ENCODE measurements around the gene ANKRD55. TPM values are rescaled to one million over a fixed set of nuclear protein-coding genes. Genes with fewer than 3 reads are reported as not detected.
A peak's percentile ranks its signal among the peaks of the same experiment; 100 is the strongest.
"Not testable (repeated sequence)": the region's sequence is repeated elsewhere in the genome, so short reads cannot be mapped to it uniquely, and the experiment has no call there.

ANKRD55 gene
- total RNA-seq, 5 donors from 2014 or later (not counting 1 experiment from before 2014, with no cell fraction given) = 2.8 to 19.9 (median 3.4) TPM

GRCh38 chr5:56268707-56269106 lies 35.6 kb upstream of the ANKRD55 start:
- H3K9me3 Mint-ChIP-seq; H3K4me3 Mint-ChIP-seq; H3K36me3 ChIP-seq (ENCODE audit: control insufficient read depth in 2 of 2, extremely low read depth in 1 of 2, insufficient read depth in 1 of 2, low read length in 1 of 2); H3K9me3 ChIP-seq; H3K36me3 Mint-ChIP-seq; H3K27me3 Mint-ChIP-seq; ATAC-seq (replicated peaks in 1 of 4); DNase-seq; H3K27ac ChIP-seq (ENCODE audit: low read length); H3K4me1 ChIP-seq (ENCODE audit: control insufficient read depth in 1 of 2, extremely low read depth in 1 of 2, insufficient read depth in 2 of 2, low read length in 2 of 2); H3K27me3 ChIP-seq (replicated peaks in 1 of 2; ENCODE audit: control insufficient read depth in 2 of 2, extremely low read depth in 1 of 2, insufficient read depth in 2 of 2, low read length in 1 of 2); H3K27ac Mint-ChIP-seq; H3K4me3 ChIP-seq (ENCODE audit: control insufficient read depth in 1 of 2, extremely low read depth in 1 of 2, low read length in 1 of 2): not testable (repeated sequence)
- peaks cover 18 to 21% (median 18%) of the 10 kb centered on the region in 3 donors for H3K4me1 Mint-ChIP-seq
- ChIA-PET CTCF (interaction anchor here (0.6 to 5.3 kb wide), 5 partner anchors 286 to 570 kb away, joined by 3 to 105 read pairs (median 5); no protein-coding TSS in a partner anchor), POLR2A (interaction anchor here in 1 of 2 donors (0.5 kb wide), 1 partner anchor 273 kb away, joined by 3 read pairs; no protein-coding TSS in a partner anchor)
- no CpG with 5 or more reads among the region's 3 CpGs for WGBS (ENCODE audit: insufficient coverage)

DNA sequence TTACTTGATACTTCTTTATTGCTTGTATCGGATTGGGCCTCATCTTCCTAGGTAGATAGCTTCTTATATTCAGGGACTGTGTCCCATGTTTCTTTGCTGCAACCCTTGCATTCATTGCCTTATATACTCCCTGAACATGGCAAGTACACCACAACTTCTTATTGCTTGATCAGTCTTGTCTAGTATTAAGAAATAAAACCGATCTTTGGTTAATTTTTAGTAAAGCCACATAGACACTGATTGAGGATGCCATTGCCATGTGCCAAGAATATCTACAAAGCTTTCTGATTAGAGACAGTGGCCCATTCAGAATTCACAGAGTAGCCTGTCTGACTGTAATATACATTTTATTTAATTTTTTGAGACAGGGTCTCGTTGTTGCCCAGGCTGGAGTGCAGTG lies 34.7 kb upstream of the ANKRD55 start:
- 80% methylated on average over 1 of the region's 3 CpGs for WGBS (ENCODE audit: insufficient coverage)
- no peak for DNase-seq
- Histone ChIP-seq H3K27ac (ENCODE audit: low read length) (no peak overlapping the region), H3K4me3 (ENCODE audit: control insufficient read depth in 1 of 2, extremely low read depth in 1 of 2, low read length in 1 of 2) (no peak overlapping the region), H3K27me3 (replicated peaks in 1 of 2; ENCODE audit: control insufficient read depth in 2 of 2, extremely low read depth in 1 of 2, insufficient read depth in 2 of 2, low read length in 1 of 2) (peaks cover 0 to 3% of the 10 kb centered on the region in 2 experiments), H3K4me1 (ENCODE audit: control insufficient read depth in 1 of 2, extremely low read depth in 1 of 2, insufficient read depth in 2 of 2, low read length in 2 of 2) (peaks cover 4 to 7% of the 10 kb centered on the region in 2 experiments), H3K36me3 (ENCODE audit: control insufficient read depth in 2 of 2, extremely low read depth in 1 of 2, insufficient read depth in 1 of 2, low read length in 1 of 2) (no peaks in the 10 kb centered on the region), H3K9me3 (no peaks in the 10 kb centered on the region)
- no peak overlapping the region for H3K4me3 Mint-ChIP-seq
- H3K9me3 Mint-ChIP-seq = no peaks in the 10 kb centered on the region
- ChIA-PET CTCF (interaction anchor here (0.5 to 3.2 kb wide), 4 partner anchors 9 to 941 kb away, joined by 3 to 16 read pairs (median 4); no protein-coding TSS in a partner anchor), POLR2A (interaction anchor here (0.5 to 0.7 kb wide), 3 partner anchors 333 to 952 kb away, joined by 3 to 4 read pairs (median 3); no protein-coding TSS in a partner anchor)
- ATAC-seq (replicated peaks in 1 of 4) = no peak
- no peaks in the 10 kb centered on the region for H3K36me3 Mint-ChIP-seq
- no peak overlapping the region for H3K27ac Mint-ChIP-seq
- no peaks in the 10 kb centered on the region for H3K27me3 Mint-ChIP-seq
- peaks cover 18 to 21% (median 18%) of the 10 kb centered on the region in 3 donors for H3K4me1 Mint-ChIP-seq

DNA sequence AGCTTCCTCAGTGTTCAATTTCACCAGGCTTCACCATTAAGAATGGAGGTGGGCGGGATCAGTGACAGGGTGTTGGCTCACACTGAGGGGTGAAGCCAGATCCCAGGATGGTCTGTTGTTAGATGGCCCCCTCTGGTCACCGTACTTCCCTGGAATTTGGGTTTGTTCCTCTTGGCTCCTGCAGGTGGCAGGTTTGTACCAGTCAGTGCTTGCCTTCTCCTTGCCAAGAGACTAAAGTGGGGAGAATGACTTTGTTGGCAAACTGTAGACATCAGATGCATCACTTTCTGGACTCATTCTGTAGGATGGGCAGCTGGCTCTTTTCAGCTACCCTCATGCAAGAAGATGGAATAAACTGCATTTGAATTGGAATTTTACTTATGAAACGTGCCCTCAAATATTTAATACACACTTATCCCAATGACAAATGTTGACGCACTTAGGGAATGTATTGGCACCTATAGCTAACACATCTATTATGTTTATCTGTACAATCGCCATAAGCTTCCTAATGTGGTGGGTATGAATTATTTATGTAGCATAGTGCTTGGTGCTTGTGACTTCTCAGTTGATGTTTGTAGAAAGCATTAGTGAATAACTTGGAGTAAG lies 31.4 kb upstream of the ANKRD55 start:
- Histone ChIP-seq H3K27me3 (replicated peaks in 1 of 2; ENCODE audit: control insufficient read depth in 2 of 2, extremely low read depth in 1 of 2, insufficient read depth in 2 of 2, low read length in 1 of 2) (peaks cover 0 to 3% of the 10 kb centered on the region in 2 experiments), H3K36me3 (ENCODE audit: control insufficient read depth in 2 of 2, extremely low read depth in 1 of 2, insufficient read depth in 1 of 2, low read length in 1 of 2) (no peaks in the 10 kb centered on the region), H3K9me3 (no peaks in the 10 kb centered on the region), H3K4me1 (ENCODE audit: control insufficient read depth in 1 of 2, extremely low read depth in 1 of 2, insufficient read depth in 2 of 2, low read length in 2 of 2) (no peaks in the 10 kb centered on the region), H3K27ac (ENCODE audit: low read length) (no peak overlapping the region), H3K4me3 (ENCODE audit: control insufficient read depth in 1 of 2, extremely low read depth in 1 of 2, low read length in 1 of 2) (no peak overlapping the region)
- Mint-ChIP-seq H3K36me3 (no peaks in the 10 kb centered on the region), H3K4me3 (no peak overlapping the region), H3K9me3 (no peaks in the 10 kb centered on the region), H3K27me3 (no peaks in the 10 kb centered on the region), H3K4me1 (peaks cover 2 to 3% (median 2%) of the 10 kb centered on the region in 3 donors), H3K27ac (no peak overlapping the region)
- POLR2A ChIA-PET = no interaction called here
- CTCF ChIA-PET = interaction anchor here (0.5 to 4.2 kb wide), 5 partner anchors 564 to 926 kb away, joined by 3 to 20 read pairs (median 7); no protein-coding TSS in a partner anchor
- WGBS (ENCODE audit: insufficient coverage) = 80% methylated on average over 1 of the region's 5 CpGs
- DNase-seq (peak in 9 of 35 experiments; percentile 3 to 49 (median 7)), ATAC-seq (replicated peaks in 1 of 4) (peak in 1 of 4 experiments; percentile 27)

- CTCF ChIA-PET = interaction anchor here (1.0 to 4.2 kb wide), 2 partner anchors 327 to 576 kb away, joined by 3 to 20 read pairs; no protein-coding TSS in a partner anchor
- peaks cover 0 to 3% of the 10 kb centered on the region in 2 experiments for H3K27me3 ChIP-seq (replicated peaks in 1 of 2; ENCODE audit: control insufficient read depth in 2 of 2, extremely low read depth in 1 of 2, insufficient read depth in 2 of 2, low read length in 1 of 2)
Observed at GRCh38 chr5:56262279-56262678, 29.1 kb upstream of the ANKRD55 start.

DNA sequence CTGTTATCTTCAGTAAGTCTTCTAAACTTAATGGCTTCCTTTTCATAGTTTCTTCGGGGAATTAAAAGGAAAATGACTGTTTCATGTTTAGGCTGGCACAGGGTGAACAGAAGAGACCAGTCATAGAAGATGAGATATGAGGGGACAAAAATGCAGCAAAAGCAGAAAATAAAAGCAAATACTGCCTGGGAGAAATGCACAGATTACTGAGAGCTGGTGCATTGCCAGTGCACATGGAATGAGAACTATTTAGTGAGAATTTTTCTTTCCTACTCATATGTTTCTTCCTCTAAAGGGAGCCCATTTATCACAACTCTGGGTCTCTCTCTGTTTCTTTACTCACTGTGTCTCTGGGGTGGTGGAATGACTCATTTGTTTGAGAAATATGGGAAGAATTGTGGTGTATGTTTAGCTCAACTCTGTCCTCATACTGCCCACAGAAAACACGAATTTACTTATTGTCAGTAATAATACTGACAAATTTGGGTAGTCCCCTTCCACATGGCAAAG lies 25.9 kb upstream of the ANKRD55 start:
- Mint-ChIP-seq H3K9me3 (no peaks in the 10 kb centered on the region), H3K27ac (no peak overlapping the region), H3K4me3 (no peak overlapping the region), H3K4me1 (no peaks in the 10 kb centered on the region), H3K27me3 (peaks cover 0 to 2% of the 10 kb centered on the region in 2 donors), H3K36me3 (no peaks in the 10 kb centered on the region)
- H3K4me3 ChIP-seq (ENCODE audit: control insufficient read depth in 1 of 2, extremely low read depth in 1 of 2, low read length in 1 of 2) = no peak overlapping the region
- DNase-seq (no peak), ATAC-seq (replicated peaks in 1 of 4) (no peak)
- ChIA-PET POLR2A (interaction anchor here (0.6 kb wide), 2 partner anchors 12 to 625 kb away, joined by 3 to 4 read pairs; no protein-coding TSS in a partner anchor), CTCF (interaction anchor here in 1 of 2 donors (1.0 kb wide), 1 partner anchor 9 kb away, joined by 3 read pairs; no protein-coding TSS in a partner anchor)
- no peak overlapping the region for H3K27ac ChIP-seq (ENCODE audit: low read length)
- no peaks in the 10 kb centered on the region for H3K4me1 ChIP-seq (ENCODE audit: control insufficient read depth in 1 of 2, extremely low read depth in 1 of 2, insufficient read depth in 2 of 2, low read length in 2 of 2)
- H3K27me3 ChIP-seq (replicated peaks in 1 of 2; ENCODE audit: control insufficient read depth in 2 of 2, extremely low read depth in 1 of 2, insufficient read depth in 2 of 2, low read length in 1 of 2) = no peaks in the 10 kb centered on the region
- no peaks in the 10 kb centered on the region for H3K36me3 ChIP-seq (ENCODE audit: control insufficient read depth in 2 of 2, extremely low read depth in 1 of 2, insufficient read depth in 1 of 2, low read length in 1 of 2)
- H3K9me3 ChIP-seq = no peaks in the 10 kb centered on the region
- no CpG with 5 or more reads among the region's 2 CpGs for WGBS (ENCODE audit: insufficient coverage)

More at GRCh38 chr5:56262279-56262678, 29.1 kb upstream of the ANKRD55 start:
- H3K9me3 Mint-ChIP-seq = no peaks in the 10 kb centered on the region
- Histone ChIP-seq H3K4me3 (ENCODE audit: control insufficient read depth in 1 of 2, extremely low read depth in 1 of 2, low read length in 1 of 2) (no peak overlapping the region), H3K27ac (ENCODE audit: low read length) (no peak overlapping the region), H3K36me3 (ENCODE audit: control insufficient read depth in 2 of 2, extremely low read depth in 1 of 2, insufficient read depth in 1 of 2, low read length in 1 of 2) (no peaks in the 10 kb centered on the region), H3K4me1 (ENCODE audit: control insufficient read depth in 1 of 2, extremely low read depth in 1 of 2, insufficient read depth in 2 of 2, low read length in 2 of 2) (no peaks in the 10 kb centered on the region), H3K9me3 (no peaks in the 10 kb centered on the region)
- H3K4me3 Mint-ChIP-seq = no peak overlapping the region
- WGBS (ENCODE audit: insufficient coverage) = no CpG with 5 or more reads among the region's 3 CpGs
- ATAC-seq (replicated peaks in 1 of 4) = no peak
- H3K27me3 Mint-ChIP-seq = peaks cover 0 to under 1% of the 10 kb centered on the region in 2 donors
- H3K36me3 Mint-ChIP-seq = no peaks in the 10 kb centered on the region
- no peak for DNase-seq
- H3K4me1 Mint-ChIP-seq = no peaks in the 10 kb centered on the region
- no peak overlapping the region for H3K27ac Mint-ChIP-seq
- POLR2A ChIA-PET = interaction anchor here in 1 of 2 donors (0.5 kb wide), 1 partner anchor 578 kb away, joined by 7 read pairs; no protein-coding TSS in a partner anchor

DNA sequence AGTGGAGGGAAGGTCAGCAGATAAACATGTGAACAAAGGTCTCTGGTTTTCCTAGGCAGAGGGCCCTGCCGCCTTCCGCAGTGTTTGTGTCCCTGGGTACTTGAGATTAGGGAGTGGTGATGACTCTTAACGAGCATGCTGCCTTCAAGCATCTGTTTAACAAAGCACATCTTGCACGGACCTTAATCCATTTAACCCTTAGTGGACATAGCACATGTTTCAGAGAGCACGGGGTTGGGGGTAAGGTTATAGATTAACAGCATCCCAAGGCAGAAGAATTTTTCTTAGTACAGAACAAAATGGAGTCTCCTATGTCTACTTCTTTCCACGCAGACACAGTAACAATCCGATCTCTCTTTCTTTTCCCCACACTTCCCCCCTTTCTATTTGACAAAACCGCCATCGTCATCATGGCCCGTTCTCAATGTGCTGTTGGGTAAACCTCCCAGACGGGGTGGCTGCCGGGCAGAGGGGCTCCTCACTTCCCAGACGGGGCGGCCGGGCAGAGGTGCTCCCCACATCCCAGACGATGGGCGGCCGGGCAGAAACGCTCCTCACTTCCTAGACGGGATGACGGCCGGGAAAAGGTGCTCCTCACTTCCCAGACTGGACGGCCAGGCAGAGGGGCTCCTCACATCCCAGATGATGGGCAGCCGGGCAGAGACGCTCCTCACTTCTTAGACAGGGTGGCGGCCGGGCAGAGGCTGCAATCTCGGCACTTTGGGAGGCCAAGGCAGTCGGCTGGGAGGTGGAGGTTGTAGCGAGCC lies 24.8 kb upstream of the ANKRD55 start:
- H3K4me3 ChIP-seq (ENCODE audit: control insufficient read depth in 1 of 2, extremely low read depth in 1 of 2, low read length in 1 of 2); H3K27me3 Mint-ChIP-seq; H3K4me1 Mint-ChIP-seq; H3K27me3 ChIP-seq (replicated peaks in 1 of 2; ENCODE audit: control insufficient read depth in 2 of 2, extremely low read depth in 1 of 2, insufficient read depth in 2 of 2, low read length in 1 of 2); H3K27ac Mint-ChIP-seq; H3K9me3 ChIP-seq; H3K9me3 Mint-ChIP-seq; H3K36me3 ChIP-seq (ENCODE audit: control insufficient read depth in 2 of 2, extremely low read depth in 1 of 2, insufficient read depth in 1 of 2, low read length in 1 of 2); H3K36me3 Mint-ChIP-seq; H3K4me3 Mint-ChIP-seq; H3K4me1 ChIP-seq (ENCODE audit: control insufficient read depth in 1 of 2, extremely low read depth in 1 of 2, insufficient read depth in 2 of 2, low read length in 2 of 2); ATAC-seq (replicated peaks in 1 of 4); H3K27ac ChIP-seq (ENCODE audit: low read length); CTCF ChIA-PET; DNase-seq: not testable (repeated sequence)
- POLR2A ChIA-PET = interaction anchor here in 1 of 2 donors (0.6 kb wide), 1 partner anchor 13 kb away, joined by 4 read pairs; no protein-coding TSS in a partner anchor
- 90% methylated on average over 9 of the region's 30 CpGs for WGBS (ENCODE audit: insufficient coverage)

Measured in T-cell (primary cell).